GF-D8 (cell line): ENCODE data around the gene SYCP3.

Source experiments
- DNase-seq: peaks from one replicate; lab custom pipeline; 2025; lab: John Stamatoyannopoulos, UW

Gene SYCP3

DNA sequence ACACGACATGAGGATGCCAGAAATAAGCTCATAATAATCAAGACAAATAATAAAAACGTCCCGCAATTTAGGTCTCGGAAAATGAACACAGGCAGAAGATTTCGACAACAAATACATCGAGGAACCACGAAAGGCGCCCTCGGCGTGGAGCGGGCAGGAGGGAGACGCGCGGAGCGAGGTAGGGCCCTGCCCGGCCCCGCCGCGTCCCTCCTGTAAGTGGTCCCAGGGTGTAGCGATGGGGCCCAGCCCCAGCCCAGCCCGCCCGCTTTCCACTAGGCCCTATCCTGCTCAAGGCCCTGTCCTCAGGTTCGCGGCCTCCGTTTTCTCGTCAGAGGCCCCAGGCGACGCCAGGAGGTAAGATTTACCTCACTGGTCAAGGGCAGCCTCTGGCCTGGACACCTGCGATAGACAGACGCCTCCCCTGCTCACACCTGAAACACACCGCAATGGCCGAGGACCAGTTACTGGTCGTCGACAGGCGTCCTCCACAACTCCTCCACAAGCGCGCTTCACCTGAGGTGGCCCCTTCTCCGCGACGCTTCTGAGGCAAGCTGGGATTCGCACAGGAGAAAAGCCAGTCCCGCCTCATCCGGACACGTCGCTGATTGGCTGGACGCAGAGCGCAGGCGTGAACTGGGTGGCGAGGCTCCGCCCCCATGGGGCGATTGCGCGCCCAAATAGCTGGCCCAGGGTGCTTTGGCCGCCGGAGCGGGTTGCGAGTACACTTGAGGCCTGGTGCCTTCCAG is at the start of gene SYCP3:
Gene SYCP3 (minus strand): TSS at position 543 of the 746 bp plus-strand sequence. CDS start 1,527 bp downstream, outside the sequence.
- DNase-seq, result no peak

DNA sequence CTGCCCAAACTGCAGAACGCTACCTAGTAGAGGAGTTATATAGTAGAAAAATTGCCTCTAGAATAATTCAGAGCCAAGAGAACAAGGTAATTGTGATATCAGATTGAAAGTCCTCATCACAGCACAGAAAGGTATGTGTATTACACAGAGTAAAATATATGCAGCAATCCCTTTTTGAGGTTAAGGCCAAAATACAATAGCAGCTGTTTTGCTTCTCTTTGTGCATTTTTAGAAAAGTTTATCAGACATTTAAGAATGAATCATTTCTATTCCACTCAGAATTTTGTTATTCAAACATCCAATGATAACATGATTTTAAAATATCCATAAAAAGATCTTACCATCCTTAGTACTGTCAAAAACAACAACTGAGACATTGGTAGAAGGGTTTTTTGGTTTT is 46.4 kb upstream of the SYCP3 start:
- DNase-seq, result no peak

DNA sequence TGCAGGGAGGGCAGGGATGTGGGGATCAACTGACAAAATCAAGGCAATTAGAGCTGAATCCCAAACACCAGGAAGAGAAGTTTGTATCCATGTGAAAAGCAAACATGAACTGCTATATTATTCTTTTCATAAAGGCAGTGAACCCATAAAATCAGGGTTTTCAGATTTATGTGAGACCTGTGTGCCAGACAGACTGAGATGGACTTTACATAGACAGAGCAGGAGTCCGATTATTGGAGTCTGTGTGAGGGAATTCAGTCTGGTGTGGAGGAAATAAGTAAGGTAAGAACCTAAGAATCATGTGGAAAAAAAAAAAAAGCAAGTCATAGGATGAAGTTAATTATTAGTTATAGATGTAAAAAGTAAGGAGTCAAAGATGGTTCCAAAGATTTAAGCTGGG is 45.1 kb upstream of the SYCP3 start:
- no peak for DNase-seq

DNA sequence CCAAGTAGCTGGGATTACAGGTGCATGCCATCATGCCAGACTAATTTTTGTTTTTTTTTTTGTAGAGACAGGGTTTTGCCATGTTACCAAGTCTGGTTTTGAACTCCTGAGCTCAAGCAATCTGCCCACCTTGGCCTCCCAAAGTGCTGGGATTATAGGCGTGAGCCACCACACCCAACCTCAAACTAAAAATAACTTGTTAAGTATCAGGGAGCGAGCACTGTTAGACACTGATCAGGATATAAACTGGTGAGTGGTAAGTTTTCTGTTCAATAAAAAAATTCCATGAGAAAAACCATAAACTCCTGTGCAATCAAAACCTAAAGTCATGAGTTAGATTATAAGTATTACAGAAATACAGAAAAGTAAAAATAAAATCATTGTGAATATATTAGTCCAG is 44.6 kb upstream of the SYCP3 start:
- no peak for DNase-seq

DNA sequence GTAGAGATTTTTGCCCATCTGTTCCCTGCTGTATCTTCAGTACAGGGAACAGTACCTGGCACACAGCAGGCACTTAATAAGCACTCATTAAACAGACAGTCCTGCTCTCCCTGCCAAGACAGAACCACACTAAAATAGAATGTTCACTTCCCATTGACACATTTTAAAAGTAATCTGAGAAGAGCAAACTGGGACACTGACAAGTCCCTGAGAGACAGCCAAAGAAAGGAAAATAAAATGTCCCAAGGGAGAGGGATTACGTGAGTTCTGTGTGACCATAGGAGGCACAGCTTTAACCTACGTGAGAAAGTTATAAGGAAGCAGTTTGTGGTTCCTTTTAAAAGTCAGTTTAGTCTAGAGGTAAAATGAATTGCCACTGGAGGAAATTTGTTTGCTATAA is 43.9 kb upstream of the SYCP3 start:
- no peak for DNase-seq

DNA sequence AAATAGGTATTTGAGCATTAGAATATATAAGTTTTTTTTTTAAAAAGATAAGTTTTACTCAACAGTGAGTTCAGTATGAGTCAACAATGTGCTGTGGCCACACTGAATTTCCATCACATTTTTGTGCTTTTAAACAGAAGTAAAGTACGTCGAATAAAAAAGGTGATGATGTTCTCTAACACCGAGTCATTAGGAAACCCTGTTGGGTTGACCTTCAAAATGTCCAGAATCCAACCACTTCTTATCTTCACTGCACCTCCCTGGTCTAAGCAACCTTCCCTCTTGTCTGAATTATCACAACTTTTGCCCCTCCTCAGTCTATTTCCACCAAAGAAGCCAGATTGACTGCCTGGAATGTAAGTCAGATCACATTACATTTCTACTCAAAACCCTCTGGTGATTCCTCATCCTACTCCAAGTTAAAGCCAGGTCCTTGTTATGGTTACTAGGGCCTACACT is 43.0 kb upstream of the SYCP3 start:
- no peak for DNase-seq

DNA sequence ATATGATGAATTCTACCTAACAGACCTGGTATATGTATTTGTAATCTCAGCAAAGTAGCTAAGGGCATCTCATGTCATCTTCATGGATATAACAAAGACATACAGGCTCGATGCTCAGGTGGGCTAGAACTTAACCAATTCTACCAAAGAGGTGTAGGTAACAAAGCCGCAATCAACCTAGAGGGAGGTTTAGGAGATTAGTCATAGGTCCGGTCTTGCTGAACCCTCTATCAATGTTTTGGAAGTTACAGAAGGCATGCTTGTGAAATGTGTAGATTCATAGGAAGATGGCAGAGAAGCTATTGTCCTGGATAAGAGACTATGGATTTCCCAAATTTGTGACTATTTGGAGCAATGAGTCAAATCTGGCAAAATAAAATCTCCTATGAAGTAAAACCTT is 42.6 kb upstream of the SYCP3 start:
- no peak for DNase-seq

DNA sequence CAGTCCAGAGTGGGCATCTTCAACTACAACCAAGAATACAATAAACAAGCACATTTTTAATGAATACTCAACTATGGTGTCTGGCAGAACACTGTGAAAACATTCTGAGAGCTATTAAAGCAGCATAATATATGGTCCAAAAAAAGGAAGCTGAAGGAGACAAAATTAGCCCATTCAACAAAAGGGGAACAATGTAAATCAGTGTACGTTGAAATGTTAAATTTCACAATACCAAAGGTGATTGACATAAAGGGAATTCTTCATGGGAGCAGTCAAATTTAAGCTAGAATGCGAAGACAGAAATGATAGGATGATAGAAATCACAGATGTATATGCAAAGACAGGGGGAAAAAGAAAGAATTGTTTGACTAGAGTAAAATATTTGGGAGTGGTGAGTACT is 41.3 kb upstream of the SYCP3 start:
- DNase-seq, result peak; percentile 19

DNA sequence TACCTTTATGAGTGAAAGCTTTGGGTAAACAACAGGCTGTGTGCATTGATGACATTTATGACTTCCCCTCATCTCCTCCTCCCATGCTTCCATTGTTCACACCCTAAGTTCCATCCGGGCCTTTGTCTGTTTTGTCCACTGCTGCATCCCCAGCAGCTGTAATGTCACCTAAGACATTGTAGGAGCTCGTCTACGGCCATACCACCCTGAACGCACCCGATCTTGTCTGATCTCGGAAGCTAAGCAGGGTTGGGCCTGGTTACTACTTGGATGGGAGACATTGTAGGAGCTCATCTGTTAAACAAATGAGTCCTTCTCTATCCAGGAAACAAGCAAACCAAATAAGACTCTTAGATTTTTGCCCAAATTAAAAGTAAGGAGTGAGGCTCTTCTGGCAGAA is 40.4 kb upstream of the SYCP3 start:
- no peak for DNase-seq

DNA sequence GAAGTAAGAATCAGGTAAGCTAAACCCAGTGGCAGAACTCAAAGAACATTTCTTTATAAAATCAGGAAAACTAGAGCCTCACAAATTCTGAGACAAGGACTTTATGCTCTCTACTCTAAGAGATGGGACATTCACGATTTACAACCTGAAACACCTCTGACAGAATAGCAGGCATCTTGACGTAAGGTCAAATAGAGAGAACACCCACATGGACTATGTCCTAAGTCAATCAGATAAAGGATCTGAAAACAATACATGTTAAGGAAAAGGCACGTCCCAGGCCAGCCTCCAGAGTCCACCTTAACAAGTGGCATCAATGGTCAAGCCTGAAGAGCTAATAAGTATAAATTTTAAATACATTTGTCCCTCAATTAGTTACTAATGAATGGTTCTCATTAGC is 39.9 kb upstream of the SYCP3 start:
- DNase-seq, result no peak

DNA sequence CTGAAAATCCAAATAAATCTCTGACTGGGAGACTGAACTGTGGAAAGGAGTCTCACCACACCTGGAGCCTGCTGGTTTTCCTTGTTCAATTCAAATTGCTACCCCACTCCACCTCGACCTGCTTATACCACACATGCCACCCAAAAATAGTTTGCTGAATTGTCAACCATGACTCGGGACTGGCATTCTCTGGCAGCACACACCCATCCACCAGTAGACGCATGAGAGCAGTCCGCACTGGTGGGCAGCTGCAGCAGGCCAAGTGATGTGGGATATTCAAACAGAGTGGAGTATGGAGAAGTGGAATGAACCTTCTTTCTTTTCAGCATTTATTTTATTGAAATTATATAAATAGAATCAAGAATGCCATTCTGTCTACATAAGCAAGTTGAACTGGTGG is 38.7 kb upstream of the SYCP3 start:
- DNase-seq, result no peak

DNA sequence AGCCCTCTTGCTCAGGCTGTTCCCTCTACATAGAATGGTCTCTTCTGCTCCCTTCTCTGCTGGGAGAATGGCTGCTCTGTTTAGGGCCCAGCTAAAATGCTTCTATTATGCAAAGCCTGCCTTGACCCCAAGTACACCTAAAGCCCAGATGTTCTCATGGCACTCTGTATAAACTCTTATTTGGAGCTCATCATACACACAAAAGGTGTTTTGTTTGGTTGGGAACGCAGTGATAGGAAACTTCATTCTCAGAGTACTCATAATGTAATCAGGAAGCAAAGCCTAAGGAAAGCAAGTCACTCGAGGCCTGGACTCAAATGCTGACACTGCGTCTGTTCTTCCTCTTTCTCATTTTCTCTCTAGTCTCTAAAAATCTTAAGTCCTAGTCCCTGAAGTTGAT is 38.2 kb upstream of the SYCP3 start:
- peak; percentile 61 for DNase-seq

DNA sequence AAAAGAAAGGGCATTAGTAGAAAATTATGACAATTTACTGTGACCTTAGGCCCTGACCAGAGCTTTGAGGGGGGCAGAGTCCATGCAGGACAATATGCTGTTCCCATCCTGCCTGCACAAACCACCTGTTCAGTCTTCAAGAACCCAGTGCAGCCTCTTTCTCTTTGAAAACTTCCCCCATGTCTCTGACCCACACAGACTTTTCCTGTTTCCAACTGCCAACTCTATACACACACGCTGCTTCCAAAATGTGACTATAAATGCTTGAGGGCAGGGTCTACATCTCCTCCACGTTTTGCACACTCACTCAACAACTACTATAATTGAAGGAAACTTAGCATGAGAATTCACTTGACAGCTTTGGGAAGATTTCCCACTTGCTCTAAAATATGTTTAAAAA is 36.6 kb upstream of the SYCP3 start:
- DNase-seq, result peak; percentile 56

DNA sequence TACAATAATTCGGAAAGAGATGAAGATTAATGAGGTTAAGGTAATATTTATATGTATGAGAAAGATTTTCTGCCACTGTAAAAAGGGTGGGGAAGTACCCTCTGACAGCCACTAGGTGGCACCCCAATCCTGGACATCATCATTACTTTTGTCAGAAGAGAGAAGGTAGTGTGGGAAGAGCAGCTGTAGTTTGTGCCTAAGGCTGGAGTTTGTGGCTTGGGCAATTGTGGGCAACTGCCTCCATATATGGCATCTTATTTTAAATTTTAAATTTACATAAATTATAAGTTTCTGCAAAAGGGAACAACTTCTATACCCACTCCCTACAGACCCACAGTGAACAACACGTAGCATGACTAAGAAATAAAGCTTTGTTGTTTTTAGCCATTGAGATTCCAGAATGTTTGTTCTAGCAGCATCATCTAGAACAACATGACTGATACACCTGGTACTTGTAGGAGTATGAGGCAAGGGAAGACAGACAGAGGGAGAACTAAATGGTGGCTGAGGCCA is 34.4 kb upstream of the SYCP3 start:
- peak; percentile 72 for DNase-seq

DNA sequence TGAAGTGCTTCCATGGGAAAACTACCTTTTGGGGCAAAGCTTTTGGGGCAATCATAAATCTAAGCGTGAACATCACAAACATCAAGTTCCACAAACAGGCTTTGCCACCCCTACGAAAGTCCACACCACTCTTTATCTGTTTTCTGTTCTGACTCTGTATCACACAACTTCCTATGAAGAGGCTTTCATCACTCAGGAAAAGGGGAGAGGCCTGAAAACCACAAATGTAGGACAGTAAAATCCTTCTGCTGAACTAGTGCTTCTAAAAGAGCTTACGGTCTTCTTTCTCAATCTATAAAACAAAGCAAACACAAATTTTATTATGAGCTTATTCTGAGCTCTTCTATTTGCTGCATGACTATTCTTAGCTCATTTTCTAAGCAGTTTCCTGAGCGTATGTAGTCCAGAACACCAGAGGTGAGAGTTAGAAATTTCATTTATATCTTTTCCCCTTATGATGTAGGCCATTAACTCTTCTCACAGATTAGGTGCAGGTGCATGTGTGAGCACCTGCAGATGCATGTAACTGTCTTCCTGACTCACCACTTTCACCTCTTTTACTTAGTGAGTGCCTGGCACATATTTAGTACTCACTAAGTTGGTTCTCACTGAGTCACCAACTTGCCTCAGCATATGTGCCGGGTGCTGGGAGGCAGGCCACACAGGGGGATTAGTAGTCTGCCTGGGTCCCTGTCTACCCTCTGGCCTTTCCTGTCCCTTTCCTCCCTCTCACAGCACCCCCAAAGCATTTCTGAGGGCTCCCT is 32.9 kb upstream of the SYCP3 start:
- DNase-seq, result peak; percentile 85

DNA sequence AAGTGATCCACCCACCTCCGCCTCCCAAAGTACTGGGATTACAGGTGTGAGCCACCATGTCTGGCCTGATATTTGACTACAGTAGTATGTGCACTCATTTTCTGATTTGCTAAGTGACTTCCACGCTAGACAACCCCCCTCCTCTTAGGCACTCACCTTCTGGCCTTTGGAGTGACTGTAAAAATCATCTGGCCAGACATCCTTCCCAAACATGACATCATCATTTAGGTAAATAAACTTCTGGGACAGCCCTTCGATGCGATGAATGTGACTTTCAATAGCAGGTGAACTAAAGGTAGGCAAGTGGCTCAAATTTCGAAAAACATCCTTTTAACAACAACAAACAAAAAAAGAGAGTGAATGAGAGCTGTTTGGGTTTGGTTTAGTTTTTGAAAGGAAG is 30.6 kb upstream of the SYCP3 start:
- no peak for DNase-seq

DNA sequence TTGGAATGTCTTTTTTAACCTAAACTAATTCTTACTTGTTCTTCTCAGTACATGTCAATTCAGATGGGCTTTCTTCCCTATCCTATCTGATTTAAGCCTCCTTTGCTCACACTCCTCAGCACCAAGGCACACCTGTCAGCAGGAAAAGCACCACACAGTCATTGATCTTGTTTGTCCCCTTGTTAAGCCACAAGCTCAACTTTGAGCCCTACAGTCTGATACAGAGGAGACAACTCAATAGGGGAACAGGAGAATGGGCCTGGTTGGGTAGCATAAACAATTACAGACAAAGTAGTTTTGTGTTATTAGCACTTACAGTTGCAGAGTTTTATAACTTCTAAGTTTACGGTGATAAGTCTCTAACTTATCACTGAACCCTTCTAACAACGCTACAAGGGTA is 29.5 kb upstream of the SYCP3 start:
- no peak for DNase-seq

DNA sequence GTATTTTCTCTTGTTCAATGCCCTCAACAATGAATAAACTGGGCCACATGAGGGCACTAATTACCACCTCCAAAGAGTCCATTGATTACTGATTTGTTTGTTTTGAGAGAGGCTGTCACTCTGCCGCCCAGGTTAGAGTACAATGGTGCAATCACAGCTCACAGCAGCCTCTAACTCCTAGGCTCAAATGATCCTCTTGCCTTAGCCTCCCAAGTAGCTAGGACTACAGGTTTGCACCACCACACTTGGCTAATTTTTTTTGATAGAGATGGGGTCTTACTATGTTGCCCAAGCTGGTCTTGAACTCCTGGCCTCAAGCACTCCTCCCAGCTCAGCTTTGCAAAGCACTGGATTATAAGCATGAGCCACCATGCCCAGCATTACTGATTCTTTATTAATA is 28.3 kb upstream of the SYCP3 start:
- no peak for DNase-seq

DNA sequence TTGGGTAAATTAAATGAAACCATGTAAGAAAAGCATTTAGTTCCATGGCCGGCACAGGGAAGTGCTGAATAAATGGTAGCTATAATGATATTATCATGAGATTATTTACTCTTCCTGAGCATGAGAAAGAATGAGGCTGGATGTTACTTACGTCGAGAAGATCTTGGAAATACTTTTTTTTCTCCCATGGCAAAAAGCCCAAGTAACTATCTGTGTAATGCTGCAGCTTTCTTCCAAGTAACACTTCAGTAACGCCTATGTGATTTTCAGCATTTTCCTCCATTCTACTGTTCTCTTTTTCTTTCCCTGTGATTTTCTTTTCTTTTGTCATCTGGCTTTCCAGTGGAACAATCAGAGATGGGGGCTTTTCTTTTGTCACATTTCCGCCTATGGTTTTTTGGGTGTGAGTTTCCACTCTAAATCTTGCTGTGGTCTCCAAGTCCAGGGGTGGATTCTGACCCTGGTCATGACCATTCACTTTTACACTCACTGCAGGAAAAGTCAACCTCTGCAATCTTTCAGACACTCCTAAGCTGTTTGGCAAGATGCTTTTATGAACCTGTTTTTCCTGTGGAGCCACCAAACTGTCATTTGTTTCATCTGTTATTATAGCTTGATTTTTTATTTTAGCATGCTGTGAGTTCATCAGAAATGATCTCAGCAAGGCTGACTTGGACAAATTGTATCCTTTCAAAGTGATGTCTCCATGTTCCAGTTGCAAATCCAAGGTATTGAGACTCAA is 25.0 kb upstream of the SYCP3 start:
- DNase-seq, result no peak

DNA sequence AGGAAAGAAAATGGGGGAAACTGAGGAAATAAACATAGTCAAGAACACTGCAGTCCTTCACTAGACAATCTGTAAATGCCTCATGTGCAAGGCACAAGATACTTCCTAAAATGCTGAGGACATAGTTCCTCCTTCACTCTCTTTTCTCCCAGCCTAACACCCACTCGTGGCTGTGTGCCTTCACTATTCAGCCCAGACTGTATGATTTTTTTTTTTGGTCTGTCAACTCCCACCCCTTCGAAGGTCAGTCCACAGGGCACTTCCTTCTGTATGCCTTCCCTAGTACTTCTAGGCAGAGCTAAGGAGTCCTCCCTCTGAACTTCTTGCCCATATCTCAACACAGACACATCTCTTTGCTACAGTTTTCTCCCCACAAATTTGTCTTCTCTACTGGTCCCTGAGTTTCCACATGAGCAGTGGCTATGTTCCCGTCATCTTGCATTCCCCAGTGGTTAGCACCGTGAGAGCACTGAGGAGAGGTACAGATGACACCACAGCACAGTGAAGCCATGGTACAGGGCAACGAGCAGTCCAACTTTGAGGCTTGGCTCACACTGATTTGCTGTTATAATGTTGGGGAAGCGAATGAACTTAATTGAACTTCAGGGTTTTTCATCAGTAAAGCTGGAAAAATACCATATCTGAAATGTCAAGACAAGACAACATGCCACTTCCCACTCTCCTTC is 24.1 kb upstream of the SYCP3 start:
- no peak for DNase-seq

DNA sequence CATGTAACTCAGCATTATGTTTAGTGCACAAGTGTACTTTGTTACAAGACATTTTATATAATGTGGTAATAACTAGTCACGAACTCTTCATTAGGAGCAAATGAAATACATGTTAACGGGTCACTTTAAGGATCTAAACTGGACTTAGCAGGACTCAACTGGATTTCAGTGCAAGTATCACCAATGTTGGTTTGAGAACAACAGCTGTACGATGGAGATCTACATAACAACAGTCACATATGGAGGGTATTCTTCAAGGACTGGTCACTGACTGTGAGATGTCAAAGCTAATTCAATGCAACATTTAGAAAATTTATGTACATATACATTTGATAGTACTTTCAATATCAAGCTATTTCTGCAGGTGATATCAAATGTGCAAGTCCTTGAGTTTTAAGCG is 22.5 kb upstream of the SYCP3 start:
- no peak for DNase-seq

DNA sequence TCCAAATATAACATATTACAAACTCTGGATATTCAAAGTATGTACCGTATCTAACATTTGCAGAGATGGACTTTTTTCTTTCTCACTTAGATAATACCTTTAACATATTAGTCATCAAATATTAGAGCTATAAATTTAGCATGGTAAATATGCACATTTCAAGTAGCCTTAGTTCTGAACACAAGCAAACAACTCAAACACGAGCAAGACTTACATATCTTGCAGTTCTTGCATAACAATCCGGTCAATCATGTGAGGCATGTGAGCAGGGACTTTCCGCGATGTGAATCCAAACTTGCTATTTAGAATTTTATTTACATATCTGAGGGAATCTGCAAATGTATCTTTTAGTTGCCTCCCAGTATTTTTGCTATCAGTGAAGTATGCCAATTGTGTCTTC is 22.1 kb upstream of the SYCP3 start:
- DNase-seq, result no peak
